Erythroblast (primary cell): ENCODE results near the gene OSCP1.

ENCODE experiments used
- GATA1 ChIP-seq: IDR thresholded peaks from 2 replicates; pipeline ENCODE4 v1.6.1; 2011; ENCODE audit warnings: low read depth, mild to moderate bottlenecking, control low read depth, low read length, moderate library complexity
- POLR2A ChIP-seq: IDR thresholded peaks from 2 replicates; pipeline ENCODE4 v1.6.1; 2011; ENCODE audit warnings: mild to moderate bottlenecking, low read length

GRCh38 chr1:36414384-36414783 is 35.9 kb downstream of the OSCP1 start:
- TF ChIP-seq POLR2A (no peak), GATA1 (no peak)
